NCI-H526 treated with DMSO at 0.1 percent for 48 hours (cell line): ENCODE measurements around the gene TMEM117.

Source experiments
- DNase-seq: peaks from one replicate; lab custom pipeline; 2025; lab: John Stamatoyannopoulos, UW

Gene TMEM117

DNA sequence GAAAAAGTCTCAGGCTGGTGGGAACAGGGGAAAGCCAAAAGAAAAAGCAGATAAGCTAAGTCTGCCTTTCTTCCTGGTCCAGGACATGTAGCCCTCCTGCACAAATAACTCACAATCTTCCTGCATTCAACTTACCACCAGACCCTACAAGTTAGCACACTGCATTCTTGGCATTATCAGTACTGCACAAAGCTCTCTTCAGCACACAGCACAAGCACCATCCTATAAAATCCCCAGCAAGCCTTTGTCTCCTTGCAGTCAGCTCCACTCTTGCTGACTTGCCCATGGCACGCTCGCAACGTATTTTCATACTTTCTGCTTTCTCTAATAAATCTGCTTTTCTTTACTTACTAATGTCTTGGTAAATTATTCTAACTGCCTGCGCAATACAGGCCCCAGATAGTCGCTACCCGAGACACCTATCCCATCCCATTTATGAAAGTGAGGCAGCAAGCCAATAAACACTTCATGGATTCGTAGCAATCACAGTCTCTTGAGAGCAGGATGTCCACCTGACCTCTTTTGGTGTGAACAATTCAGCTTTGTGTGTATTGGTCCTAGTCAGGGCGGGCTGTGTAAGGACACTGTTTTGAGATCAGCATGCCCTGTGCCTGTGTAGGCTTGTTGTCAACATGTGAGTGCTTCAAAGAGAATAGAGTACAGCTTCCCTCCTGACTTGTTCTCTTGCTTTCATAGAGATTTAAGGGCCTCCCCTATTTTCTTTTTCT, 49.0 kb downstream of the TMEM117 start:
- DNase-seq: no peak

- DNase-seq: no peak
Measured at GRCh38 chr12:43887397-43887796, 51.5 kb downstream of the TMEM117 start.

DNA sequence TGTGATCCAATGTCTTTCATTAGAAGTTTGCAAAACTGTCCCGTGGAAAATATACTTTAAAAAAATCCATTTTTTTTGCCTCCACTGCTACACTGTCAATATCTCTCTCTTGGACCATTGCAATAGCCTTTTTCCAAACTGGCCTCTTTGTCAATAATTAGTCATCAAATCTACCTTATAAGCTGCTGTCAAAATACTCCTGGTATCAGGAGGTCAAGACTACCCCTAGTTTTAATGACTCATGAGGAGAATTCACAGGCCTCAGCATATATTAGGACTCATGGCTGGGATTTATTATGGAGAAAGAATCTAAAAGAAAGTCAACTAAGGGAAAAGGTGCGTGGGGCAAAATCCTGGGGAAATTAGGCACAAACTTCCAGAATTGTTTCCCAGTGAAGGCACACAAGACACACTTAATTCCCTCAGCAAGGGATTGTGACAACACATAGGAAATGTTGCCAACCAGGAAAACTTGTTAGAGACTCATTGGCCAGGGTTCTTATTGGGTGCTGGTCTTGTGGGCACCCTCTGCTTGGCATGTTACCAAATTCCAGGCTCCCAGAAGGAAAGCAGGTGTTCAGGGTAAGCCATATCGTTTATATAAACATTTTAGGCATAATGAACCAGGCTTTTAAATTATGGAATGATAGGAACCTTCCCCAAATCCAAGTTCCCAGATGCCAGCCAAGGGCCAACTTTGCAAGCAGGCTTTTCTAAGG, 56.1 kb downstream of the TMEM117 start:
- DNase-seq: no peak

DNA sequence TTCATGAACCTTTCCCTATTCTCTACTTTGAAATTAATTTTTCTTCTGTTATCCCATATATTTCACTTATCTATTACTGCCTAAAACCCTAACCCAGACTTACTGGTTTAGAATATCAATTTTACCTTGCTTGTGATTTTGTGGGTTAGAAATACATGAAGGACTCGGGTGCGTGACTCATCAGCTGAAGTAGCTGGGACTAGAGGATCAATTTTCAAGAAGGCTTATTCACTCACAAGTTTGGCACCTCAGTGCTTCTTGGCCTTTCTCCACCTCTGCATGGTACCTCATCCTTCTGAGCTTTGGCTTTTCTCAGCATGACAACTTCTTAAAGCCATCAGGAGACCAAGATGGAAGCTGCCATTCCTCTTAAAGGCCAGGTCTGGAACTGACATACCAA, 57.8 kb downstream of the TMEM117 start:
- DNase-seq: no peak

GRCh38 chr12:43895580-43896206, 59.8 kb downstream of the TMEM117 start:
- DNase-seq: no peak

DNA sequence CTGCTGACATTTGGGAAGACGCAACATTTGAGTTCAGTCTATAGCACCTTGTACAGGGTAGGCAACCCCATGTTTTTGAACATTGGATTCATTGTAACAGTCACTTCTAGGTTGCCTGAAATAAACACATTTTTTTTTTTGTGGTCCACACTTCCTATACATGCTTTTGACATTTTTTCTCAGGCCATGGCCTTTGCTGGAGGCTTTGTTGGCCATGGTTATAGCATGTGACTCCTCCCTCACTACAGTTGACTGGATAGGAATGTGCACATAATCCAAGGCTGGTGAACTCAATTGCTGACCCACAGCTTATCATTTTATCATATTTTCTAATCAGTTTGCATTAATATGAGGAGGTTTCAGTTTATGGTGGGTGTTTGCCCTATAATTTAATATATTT, 60.6 kb downstream of the TMEM117 start:
- no peak for DNase-seq

DNA sequence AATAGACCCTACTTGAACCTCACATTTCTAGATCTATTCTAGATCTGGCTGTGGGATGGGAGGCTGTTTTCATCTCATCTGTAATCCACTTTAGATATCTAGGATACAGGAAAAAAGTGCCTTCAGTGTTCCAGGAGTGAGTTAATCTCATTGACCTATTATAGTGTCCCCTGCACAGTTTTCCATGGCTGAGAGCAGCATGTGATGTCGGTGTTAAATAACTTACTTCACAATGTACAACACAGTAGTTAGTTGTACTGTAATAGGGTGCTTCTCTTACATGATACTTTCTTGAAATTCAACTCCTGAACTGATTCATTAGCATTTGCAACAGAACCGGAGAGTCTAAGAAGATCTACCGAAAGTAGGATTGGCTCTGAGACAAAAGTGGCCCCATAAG, 62.6 kb downstream of the TMEM117 start:
- no peak for DNase-seq

DNA sequence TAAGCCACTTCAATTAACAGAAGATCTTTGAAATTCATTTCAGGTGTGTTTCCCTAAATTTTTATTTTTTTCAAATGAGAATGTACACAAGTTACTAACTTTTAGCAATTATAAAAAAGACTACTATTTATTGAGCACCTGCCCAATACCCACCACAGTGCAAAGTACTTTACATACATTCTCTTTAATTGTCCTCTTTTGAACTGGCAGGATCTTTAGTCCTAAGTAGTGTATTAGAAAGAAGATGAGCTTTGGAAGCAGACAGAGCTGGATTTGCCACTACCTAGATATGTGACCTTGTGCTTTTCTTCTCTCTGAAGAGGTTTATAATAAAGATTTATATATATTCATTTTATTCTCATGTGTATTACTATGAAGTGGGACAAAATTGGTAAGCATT, 63.7 kb downstream of the TMEM117 start:
- no peak for DNase-seq

DNA sequence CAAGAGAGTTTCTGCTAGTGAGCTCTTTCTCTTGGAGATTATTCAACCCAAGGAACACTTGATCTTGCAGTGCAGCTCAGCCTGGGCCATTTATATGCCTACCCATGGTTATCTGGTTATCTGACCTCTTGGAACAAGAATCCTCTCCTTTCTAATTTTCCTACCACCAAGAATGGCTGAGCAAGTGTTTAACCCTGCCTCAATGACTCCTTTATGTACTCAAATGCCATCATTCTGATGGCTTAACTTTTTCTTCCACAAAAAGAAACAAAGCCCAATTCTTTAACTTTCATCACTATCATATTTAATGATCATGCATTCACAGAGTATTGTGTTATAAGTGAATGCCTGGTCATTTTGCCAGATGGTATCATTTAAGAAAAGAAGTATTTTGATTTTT, 67.8 kb downstream of the TMEM117 start:
- no peak for DNase-seq

DNA sequence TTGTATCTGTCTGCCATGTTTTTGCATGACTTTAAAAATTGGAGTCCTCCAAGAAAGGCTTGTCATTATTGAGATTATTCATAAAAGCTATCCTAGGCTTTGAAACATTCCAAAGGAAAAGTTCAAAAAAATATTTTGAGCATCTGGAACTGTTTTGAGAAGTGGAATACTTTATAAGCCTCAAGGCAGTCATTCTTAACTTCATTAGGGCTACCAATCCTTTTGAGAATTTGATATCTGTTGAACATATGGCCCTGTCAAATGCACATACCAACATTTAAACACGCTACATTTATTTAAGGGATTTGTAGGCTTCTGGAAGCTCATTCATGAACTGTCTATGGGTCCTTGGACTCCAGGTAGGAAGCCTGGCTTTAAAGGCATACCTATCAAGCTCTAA, 77.0 kb downstream of the TMEM117 start:
- DNase-seq: no peak

- DNase-seq: no peak
Measured at GRCh38 chr12:43914391-43914790, 78.5 kb downstream of the TMEM117 start.

DNA sequence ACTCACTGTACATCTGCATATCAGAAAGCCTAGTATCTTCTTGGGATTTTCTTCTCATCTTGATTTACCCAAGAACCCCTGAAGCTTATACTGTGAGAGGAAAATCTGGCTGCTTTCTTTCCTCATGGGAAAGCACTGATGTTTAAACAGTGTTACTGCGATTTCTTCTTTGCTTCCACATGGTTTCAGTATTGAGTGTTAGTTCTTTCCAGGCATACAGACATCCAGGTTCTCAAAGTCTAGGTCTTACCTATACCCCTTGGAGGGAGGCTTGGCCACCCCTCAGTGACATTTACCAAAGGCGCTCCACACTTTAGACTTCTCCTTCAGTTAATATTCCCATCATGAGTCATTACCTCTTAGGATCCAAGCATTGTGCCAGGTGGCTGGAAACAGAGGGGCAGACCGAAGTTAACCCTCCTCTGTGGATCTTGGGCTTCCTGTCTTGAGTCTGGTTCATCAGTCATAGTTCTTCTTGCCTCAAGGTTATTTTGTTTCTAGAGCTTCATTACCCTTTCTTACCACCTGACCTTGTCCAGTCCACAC, 79.1 kb downstream of the TMEM117 start:
- no peak for DNase-seq

DNA sequence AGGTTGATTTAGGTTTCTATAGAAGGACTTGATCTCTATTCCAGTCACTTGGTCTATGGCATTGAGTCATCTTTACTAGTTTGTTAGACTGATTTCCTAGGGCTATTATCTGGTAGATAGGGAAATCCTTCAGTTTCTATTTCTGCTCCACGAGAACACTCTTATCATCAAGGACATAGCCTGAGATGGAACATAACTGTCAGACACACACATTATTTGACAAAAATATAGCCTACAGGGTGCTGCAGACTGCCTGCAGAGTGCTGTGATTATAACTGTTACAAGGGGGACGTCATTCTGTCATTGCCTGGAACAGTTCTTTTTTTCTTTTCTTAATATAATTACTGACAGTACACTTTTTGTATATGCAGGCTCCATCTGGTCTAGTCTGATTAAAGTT, 82.0 kb downstream of the TMEM117 start:
- no peak for DNase-seq

- DNase-seq: no peak
Measured at GRCh38 chr12:43921666-43922337, 85.9 kb downstream of the TMEM117 start.

GRCh38 chr12:43930032-43930431, 94.2 kb downstream of the TMEM117 start:
- DNase-seq: no peak

DNA sequence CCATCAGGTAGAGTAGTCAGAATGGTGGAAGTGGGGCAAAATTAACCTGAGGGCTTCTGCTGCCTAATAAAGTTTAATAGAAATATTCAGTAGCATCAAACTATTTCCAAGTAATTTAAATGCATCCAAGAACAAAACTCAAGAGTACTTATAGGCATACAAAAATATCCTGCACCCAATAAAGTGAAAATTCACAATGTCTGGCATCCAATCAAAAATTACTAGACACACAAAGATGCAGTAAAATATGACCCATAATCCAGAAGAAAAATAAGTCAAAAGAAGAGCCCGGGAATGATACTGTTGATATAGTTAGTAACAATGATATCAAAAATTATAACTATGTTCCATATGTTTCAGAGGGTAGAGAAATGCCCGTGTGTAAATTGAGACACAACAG, 95.3 kb downstream of the TMEM117 start:
- no peak for DNase-seq

DNA sequence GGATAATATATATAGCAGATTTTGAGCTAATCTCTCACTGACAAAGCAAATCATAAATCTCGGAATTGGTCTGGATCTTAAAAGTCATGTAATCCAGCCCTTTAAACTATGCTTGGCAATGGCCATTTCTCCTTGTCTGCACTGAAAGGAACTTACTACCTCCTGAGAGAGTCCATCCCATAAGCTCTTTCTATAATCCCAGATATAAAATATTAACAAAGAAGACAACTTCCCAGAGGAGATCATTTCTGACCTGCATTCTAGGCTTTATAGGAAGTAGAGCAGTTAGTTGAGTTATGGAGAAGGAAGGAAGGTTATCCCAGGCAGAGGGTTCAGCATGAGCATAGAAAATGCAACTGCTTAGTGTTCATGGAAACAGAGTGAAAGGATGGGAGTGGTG, 99.7 kb downstream of the TMEM117 start:
- DNase-seq: no peak

DNA sequence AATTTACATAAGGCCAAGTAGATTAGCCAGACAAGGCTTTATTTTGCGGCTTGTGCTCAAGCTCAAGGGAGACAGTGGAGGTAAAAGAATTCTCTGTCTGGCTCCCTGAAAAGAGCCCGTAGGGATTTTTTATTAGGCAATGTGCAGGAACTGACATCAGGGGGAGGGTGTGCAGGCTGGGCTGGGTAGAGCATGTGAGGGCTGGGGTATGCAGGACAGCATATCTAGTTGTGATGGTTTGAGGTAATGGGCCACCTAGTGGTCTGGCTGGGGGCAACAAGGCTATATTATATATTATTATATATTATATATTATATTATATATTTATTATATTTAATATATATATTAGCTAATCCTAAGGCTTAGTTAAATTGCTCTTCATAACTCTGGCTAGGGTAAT, 102.1 kb downstream of the TMEM117 start:
- no peak for DNase-seq

DNA sequence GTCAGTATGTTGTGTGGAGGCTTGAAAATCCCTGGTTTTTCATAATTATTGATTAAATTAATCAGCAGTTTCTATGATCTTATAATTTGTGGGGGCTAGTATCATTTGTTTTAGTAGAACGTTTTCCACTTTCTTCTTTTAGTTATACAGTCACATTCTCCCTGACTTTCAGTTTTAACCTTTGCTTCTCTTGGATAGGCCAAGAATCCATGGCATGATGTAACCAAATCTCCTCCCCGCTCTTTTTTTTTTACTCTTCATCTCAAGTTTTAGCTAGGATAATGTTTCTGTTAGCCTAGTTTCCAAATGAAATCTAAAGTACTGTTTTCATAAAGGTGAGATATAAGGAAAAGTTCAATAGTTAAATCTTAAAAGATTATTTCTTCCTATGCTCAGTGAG, 106.5 kb downstream of the TMEM117 start:
- no peak for DNase-seq

DNA sequence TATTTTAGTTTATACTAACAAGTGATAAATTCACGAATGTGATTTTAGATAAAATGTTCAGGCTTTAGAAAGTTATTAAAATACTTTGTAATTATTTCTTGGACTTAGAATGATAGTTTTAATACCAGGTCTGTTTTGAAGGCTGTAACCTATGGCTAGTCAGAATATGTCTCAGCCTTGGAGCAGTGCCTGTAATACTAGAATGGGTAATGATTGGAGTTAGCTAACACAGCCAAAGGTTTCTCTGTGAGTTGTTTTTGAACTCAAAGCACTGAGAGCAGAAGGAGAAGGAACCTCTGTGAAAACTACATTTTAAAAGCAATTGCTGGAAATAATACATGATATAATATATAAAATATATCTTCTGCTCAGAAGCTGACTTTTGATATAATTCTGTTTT, 110.1 kb downstream of the TMEM117 start:
- no peak for DNase-seq

GRCh38 chr12:43951286-43951685, 115.4 kb downstream of the TMEM117 start:
- DNase-seq: no peak

GRCh38 chr12:43957732-43958372, 122.0 kb downstream of the TMEM117 start:
- no peak for DNase-seq
